Fibroblast of skin of left quadriceps (primary cell): ENCODE data around the gene ALOX15.
A peak's percentile ranks its signal among the peaks of the same experiment; 100 is the strongest.
"Not testable (repeated sequence)": the region's sequence is repeated elsewhere in the genome, so short reads cannot be mapped to it uniquely, and the experiment has no call there.

ENCODE experiments used
- DNase-seq, 2 experiments: peaks; one replicate each; pipeline ENCODE4 v3.0.0-alpha.2; 2013; ENCODE audit warnings: low read depth in 2 of 2

ALOX15 gene

DNA sequence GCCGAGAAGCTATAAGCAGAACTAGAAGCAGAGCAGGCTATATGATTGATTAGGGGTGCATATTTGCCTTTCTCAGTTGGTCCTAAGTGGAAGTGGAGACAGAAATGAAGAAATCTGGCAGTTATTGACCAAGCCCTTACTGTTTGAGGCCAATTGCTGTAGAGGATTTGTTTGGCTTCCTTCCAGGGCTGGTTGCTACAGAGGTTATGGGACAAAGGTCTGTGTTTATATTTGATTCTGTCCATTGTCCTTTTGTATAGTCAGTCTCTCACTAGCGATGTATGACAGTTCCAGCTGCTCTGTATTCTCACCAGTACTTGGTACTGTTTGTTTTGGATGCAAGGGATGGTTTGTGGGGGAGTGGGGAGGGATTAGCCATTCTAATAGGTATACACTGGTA lies 7.3 kb upstream of the ALOX15 start:
- DNase-seq = no peak

DNA sequence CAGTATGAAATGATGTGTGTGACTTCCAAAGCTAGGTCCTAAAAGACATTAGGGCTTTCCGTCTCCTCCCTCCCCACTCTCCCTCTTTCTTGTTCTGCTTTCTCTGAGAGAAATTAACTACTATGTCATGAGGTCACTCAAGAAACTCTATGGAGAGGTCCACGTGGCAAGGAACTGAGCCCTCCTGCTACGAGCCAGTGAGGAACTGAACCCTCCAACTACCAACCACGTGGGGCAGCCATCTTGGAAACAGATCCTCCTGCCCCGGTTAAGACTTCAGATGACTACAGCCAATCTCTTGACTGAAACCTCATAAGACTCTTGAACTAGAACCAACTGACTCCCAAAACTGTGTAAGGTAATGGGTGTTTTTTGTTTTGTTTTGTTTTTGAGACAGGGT lies 4.2 kb upstream of the ALOX15 start:
- no peak for DNase-seq

DNA sequence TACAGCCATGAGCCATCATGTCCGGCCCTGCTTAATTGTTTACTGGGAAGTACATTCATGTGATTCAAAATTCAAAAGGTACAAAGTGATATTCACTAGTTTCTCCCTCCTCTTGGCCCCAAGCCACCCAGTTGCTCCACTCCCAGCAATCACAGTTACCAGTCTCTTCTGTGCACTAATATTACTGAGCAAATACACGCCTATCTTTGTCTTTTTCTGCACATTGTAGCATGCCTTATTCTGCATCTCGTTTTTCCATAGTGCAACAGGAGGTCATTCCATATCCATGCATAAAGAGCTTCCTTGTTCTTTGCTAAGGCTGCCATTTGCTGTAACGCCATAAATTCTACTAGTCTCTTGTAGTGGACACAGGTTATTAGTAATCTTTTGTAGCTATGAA lies 2.2 kb upstream of the ALOX15 start:
- DNase-seq = no peak

DNA sequence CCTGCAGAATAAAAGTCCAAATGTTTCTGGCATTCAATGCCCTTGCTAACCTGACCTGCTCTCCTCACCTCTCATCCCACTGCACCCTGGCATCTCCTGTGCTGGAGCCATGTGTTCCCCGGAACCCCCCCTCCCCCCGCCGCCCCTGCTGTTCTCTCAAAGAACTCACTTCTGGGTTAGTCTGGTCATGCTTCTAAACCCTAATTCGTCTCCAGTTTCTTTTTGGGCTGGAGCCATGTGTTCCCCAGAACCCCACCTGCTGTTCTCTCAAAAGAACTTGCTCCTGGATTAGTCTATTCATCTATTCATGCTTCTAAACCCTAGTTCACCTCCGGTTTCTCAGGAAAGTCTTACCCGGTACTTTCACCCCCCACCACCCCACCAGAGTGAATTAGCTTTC lies 808 bp upstream of the ALOX15 start:
- DNase-seq = no peak

DNA sequence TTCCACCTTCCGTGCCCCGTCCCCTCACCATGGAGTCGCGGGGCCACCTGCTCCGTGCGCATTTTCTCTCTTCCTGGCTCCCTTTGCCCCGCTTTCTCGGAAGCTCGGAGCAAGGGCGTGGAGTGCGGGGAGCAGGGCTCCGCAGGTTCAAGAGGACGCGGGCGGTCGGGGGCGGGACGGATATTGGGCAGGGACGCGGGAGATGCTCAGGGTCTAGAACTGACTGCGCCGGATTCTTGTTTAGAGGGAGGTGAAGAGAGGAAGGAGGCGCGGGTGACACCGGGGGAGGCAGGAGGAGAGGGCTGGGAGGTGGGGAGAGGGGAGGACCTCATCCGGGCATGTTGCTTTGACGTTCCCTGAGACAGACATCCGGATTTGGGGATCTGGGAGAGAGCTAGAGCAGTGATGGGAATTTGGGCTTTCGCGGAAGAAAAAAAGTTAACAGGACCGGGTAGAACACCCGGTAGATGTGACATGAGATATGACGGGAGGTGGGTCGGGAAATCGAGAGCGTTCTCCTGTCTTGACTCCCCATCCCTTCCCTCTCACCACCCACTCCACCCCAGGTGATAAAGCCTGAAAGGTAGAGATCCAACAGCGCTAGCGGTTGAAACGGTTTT lies 799 bp downstream of the ALOX15 start:
- DNase-seq = not testable (repeated sequence)

DNA sequence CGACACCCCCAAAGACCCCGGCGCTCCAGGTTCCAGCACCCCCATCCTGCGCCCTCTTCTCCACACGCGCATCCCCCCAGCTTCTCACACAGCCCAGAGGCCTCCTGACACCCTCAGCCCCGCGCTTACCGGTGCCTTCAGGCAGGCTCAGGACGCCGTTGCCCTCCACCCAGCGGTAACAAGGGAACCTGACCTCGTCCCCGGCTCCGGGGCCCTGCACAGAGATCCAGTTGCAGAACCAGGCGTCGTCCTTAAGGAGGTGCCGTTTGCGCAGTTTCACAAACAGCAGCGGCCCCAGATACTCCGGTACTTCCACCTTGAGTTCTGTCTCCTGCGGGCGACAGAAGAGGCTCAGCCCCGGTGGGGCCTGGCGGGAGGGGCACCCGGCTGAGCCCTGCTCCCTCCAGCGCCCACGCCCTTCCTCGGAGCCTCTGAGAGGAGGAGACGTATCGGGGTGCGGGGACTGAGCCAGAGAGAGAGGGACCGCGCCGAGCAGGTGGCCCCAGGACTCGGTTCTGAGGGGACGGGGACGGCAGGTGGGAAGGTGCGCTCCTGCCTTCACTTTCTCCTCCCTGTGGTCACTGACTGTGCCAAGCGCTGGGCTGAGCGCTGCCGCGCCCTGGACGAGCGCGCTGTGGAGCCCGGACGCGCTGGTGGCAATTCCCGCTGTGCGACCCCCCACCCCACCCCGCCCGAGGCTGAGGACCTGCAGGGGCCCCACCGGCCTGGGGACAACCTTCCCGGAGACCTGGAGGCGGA lies 2.0 kb downstream of the ALOX15 start:
- not testable (repeated sequence) for DNase-seq

DNA sequence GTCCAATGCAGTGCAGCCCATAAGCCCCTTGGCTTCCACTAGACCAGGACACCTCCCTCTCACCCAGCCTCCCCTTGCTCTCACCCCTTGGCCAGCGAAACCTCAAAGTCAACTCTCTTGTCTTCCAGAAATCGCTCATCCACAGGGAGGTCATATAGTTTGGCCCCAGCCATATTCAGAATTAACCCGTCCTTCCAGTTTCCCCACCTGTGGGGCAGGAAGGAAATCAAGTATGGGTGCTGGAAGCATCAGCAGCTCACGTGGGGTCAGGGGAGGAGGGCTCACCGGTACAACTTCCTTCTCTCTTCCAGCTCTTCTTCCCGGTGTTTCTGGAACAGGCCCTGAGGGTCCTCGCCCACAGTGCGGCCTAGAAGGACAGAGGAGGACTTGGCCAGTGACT lies 2.7 kb downstream of the ALOX15 start:
- DNase-seq = not testable (repeated sequence)

DNA sequence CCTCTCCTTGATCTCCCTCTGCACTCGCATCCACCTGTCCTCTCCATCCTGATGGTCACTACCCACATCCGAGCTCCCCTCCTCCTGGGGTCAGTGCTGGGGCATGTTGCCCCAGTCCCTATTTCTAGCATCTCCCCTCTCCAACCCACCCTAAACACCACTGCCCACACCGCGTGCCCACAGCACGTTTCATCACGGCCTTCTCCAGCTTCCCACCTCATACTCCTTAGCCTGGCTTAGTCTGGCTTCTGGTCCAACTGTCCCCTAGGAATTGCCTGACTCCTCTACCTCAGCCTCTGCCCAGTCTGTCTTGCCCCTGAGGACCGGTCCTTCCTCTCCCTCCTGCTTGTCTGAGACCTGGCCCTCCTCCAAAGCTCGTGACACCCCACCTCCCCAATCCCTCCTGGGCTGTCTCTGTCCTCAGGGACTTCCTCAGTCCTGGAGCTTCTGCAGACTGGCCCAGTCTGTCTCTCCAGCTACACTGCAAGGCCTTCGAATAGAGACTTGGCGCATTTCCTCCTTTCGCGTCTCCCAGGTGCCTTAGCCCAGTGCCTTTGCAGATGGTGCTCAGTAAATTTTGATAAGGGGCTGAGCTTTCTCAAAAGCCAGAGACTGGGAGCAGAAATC lies 4.9 kb downstream of the ALOX15 start:
- no peak for DNase-seq

DNA sequence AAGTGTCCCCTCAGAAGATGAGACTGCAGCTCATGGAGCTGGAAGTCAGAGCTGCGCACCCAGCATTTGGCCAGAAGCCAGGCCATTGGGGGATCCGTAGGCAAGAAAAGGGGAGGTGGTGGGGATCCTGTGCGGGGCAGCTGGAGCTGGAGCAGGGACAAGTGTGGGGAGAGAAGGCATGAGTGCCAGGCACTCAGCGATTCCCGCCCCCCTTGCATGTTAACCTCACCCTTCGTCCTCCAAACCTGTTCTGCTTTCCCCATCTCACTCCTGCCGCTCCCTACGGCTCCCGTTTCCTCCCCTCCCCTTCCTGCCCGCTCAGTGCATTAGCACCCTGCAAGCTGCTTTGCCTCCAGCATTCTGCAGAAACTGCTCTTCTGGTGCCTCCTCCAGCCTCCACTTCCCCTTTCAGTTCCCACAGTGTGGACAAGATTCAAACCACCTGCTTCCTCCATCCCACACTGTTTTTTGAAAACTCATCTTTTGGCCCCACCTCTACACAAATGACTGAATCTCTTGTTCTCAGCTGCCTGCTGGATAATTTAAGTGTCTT lies 5.6 kb downstream of the ALOX15 start:
- DNase-seq = no peak

DNA sequence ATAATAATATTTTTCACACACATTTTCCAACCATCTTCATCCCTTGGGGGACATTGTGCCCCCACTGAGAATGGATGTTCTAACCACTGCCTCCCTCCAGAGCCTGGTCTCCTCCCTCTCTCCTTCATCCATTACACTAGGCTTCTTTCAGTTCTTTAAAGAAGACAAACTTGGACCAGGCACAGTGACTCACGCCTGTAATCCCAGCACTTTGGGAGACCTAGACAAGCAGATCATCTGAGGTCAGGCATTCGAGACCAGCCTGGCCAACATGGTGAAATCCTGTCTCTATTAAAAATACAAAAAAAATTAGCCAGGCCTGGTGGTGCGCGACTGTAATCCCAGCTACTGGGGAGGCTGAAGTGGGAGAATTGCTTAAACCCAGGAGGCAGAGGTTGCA lies 6.5 kb downstream of the ALOX15 start:
- no peak for DNase-seq

DNA sequence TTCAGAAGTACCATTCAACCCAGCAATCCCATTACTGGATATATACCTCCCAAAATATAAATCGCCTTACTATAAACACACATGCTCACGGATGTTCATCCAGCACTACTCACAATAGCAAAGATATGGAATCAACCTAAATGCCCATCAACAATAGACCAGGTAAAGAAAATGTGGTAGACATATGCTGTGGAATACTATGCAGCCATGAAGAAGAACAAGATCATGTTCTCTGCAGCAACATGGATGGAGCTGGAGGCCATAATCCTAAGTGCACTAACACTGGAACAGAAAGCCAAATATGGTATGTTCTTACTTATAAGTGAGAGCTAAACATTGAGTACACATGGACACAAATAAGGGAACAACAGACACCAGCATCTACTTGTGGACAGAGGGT lies 7.8 kb downstream of the ALOX15 start:
- no peak for DNase-seq

DNA sequence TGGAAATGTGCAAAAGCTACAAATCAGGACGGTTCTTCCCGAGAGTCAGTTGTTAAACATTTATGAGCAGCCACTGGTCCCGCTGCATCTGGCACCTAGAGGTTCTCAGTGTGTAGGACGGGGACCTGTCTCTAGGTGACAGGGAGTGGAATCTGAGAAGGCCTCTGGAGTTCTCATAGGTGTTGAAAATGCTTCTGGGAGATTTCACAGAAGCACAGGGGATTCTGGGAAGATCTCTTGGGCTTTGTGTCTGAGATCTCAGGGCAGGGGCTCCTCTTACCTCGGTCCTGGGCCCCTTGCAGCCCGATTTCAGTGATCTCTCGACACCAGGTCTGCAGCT lies 8.9 kb downstream of the ALOX15 start:
- no peak for DNase-seq

DNA sequence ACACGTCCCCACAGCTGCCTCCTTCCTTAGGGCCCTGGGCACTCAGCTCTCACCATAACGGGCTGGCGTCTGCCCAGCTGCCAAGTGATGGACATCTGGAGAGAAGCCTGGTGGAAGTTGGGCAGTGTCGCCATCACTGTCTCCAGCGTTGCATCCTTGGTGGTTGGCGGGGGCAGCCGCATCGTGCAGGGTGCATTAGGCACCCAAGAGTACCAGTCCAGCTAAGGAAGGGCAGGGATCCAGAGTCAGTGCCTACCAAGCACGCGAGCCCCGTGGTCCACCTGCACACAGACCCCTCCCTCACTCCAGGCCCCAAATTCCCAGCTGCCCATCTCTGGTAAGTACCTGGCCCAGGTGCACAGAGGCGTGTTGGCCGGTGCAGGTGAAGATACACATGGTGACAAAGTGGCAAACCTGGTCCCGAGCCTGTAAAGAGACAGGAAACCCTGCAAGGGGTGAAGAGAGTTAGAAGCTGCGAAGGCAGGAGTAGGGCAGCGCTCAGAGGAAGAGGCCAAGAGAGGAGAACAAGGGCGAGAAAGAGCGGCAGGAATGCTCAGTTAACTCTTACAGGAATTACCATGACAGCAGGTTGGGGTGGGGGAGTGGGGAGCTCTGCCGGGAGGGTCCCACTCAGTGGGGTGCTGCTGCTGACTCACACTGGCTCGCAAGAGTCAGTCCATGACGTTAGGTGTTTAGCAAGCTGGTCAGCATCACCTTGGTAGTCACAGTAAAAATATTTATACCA lies 9.5 kb downstream of the ALOX15 start:
- DNase-seq = no peak

DNA sequence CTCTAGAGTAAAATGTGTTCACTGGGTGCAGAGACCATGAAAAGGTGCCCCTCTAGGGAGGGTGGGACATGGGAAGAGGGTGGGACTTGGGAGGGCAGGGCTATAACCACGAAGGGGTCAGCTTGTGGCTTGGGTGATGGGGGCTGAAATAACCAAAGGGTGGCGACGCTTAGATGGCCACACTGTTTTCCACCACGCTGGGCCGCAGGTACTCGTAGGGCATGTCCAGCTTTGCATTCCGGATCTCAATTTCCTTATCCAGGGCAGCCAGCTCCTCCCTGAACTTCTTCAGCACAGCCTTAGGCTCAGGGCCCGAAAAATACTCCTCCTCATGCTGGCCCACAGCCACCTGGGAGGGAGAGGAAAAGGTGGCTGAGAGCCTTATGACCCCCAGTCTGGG lies 10.0 kb downstream of the ALOX15 start:
- no peak for DNase-seq

DNA sequence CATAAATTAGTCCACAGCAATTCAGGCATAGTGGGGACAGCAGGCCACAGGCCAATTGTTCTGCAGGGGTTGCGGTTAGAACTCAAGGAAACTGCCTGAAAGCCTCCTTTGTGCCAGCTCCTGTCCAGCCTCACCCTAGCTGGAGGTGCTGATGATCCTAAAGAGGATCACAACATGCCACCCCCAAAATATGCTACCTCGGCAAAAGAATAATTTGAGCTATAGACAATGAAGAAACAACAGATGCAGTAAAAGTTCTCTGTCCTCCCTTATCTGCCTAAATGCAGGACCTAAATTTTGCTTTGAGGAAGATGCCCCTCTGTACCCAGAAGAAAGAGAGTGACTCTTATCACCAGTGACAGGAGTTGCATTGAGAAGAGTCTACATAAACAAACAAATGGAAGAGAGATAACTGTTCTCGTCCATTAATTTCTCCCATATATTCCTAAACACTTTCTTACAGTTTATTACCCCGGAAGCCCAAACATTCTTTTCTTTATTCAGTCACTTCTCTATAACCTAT lies 14.7 kb downstream of the ALOX15 start:
- DNase-seq = no peak

DNA sequence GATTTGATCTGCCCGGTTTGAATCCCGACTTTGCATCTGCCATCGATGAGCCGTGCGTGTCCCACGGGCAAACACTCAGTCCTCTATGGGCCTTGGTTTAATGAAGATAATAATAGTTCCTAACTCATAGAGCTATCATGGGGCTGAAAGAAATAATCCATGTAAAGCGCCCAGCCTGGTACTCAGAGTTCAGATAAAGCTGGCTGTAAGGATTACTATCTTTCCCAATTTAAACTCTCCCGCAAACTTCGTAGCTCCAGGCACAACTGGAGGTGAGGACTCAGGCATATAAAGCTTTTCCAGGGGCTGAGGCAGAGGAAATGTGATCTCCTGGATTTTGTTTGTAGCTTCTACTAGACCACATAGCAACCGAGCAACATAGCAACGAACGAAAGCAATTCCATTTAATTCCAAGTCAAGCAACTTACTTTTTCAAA lies 16.3 kb downstream of the ALOX15 start:
- DNase-seq = no peak

DNA sequence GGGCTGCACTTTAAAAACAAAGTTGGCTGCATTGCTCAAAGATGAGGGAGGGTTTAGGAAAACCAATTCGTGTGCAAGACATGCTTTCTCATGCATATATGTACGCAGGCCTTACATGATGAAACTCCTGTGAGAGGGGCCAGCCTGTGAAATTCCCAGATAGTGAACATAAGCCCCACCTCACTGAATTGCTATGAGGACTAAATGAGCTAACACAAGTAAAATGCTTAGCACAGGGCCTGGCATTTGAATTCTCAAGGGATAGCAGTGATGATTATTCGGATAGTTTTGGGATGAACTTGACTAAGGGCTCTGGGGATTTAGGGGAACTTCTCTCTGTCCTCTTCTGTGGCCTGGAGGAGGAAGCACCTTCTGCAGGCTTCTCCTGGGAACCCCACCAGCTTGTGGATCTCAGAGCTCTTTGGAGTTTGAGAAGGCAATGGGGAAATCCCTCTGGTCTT lies 17.0 kb downstream of the ALOX15 start:
- peak in 1 of 2 experiments; percentile 17 for DNase-seq

DNA sequence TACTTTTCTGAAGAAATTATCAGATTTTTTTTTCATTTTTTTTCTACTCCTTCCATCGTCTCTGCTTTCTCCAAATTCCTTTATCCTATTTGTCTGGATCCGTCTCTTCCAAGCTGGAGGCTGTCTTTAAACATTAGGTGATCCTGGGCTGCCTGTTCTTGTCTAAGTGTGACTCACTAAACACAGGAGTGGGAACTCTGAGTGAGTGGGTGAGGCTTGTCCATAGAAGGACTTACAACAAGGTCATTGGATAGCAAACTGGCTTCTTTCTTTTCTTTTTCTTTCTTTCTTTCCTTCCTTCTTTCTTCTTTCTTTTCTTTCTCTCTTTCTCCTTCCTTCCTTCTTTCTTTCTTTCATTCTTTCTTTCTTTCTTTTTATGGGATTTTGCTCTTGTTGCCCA lies 18.2 kb downstream of the ALOX15 start:
- DNase-seq = no peak

DNA sequence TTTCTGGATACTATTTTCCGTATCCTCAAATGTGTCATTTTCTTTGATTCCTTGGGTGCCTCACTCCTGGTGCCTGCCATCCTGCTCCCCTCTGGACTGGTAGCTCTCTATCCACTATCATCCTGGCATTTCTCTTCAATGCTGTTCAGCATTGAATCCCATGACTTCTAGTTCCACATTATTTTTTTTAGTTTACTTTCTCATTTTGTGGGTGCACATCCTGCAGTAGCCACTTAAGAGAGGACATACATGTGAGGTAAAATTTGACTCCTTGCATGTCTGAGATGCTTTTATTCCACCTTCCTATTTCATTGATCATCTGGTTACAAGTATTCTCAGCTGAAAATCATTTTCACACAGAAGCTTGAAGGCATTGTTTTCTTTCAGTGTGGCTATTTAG lies 19.1 kb downstream of the ALOX15 start:
- no peak for DNase-seq

DNA sequence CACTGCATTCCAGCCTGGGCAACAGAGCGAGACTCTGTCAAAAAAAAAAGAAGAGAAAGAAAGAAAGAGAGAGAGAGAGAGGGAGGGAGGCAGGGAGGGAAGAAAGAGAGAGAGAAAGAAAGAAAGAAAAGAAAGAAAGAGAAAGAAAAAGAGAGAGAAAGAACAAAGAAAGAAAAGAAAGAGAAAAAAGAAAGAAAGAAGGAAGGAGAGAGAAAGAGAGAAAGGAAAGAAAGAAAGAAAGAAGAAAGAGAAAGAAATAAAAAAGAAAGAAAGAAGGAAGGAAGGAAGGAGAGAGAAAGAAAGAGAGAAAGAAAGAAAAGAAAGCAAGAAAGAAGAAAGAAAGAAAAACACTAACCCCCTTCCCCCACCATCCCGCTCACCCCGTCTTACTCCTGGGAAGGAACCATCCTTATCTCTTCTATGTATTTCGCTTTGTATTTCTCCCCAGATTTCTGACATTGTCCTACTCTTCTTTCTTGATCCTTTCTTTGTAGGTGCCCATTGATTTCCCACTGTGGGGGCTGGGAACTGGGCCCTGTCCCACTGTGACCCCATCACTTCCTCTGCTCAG lies 20.9 kb downstream of the ALOX15 start:
- DNase-seq = no peak

DNA sequence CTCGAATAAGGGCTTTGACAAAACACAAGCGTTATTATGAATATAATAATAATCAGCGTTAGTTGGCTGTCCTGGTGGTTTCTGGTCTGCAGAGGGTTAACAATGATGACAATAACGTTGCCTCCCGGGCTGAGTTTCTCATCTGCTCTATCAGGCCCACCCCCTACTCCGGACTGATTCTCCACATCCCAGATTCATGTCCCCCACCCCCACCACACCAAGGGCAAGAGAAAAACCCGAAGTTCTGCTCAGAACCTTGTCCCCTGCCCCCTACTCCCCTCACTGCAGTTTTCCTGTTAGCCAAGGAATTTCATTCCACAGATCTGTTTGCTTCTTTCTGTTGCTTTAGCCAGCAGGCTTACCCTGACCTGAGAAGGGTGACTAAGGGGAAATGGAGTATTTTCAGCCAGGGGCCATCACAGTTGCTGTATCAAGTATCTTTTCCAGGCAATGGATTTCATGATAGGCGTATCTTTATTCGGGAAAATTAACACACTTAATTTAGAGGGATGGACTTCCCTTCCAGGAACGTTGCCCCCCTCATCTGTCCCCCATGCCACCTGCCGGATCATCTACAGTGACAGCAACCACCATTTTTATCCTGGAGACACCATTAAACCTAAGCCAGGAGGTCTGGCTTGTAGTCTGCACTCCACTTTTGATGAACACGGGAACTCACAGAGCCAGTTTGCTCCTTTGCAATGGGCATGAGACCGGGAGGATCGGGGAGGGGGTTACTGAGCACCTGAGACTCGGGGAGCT lies 23.7 kb downstream of the ALOX15 start:
- DNase-seq = no peak
